NCI-H2196 (cell line): ENCODE measurements around the gene USP49.

Source experiments
- DNase-seq: peaks from one replicate; lab custom pipeline; 2025; ENCODE audit not compliant: unreplicated experiment; lab: John Stamatoyannopoulos, UW

USP49 gene

DNA sequence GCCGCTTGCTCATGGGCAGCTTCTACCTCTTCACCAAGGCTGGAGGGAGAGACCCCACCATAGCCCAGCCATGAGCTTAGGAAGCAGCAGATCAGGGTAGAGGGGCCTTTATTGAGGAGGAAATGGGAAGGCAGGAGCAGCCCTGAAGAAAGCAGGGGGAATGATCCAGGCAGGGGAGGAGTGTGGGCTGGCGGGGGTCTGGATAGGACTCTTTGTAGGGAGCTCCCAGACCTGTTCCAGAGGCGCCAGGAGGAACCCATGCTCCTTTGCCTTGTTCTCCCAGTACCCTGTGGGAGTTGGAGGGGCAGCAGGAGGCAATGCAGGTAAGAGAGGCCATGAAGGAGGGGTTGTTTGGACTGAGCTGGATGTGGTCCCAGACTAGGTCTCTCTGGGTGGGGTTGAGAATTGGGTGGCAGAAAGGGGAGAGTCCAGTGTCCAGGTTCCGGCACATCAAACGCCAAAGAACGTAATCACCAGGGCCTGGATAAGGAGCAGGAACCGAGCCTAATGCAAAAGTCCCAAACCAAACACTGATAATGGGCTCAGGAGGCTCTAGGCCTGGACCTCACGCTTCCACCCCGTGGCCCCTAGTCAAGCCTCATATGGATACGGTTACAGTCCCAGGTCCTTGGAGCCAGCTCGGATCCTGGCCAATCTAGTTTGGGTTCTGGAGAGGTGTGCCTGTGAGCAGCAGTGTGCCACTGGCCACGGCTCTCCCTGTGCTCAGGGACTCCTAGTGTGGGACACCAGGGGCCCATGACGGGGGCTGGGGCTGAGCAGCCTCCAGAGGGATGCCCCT lies 135.9 kb downstream of the USP49 start:
- no peak for DNase-seq

DNA sequence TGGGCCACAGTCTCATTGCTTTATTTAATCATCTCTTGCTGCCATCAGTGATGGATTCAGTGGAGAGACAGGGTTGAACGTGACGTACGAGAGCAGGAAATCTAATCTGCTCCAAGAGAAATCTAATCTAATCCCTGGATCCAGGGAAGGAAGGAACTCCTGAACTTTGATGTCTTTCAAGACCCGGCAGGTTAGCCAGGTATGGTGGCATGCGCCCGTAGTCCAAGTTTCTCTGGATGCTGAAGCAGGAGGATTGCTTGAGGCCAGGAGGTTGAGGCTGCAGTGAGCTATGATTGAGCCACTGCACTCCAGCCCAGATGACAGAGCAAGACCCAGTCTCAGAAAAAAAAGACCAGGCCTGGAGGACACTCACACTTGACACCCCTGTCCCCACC lies 136.5 kb downstream of the USP49 start:
- DNase-seq = no peak

GRCh38 chr6:41757931-41758640 lies 137.1 kb downstream of the USP49 start:
- no peak for DNase-seq

GRCh38 chr6:41757271-41757670 lies 137.9 kb downstream of the USP49 start:
- DNase-seq = no peak

DNA sequence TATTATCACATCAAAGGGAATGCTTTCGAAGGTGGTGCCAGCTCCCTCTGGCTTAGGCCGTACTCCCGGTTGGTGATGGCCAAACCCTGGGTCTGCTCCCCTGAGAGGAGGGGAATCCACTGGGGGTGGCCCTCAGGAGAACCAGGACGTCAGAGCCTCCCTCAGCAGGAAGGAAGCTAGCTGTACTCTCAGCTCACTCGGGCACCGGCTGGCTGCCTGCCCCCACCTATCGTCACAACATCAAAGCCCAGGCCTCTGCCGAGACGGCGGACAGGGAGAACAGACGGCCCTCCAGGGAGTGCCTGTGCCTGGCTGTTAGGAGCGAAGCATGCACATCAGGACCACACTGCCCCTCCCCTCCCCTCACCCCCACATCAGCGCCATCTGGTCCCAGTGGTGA lies 138.8 kb downstream of the USP49 start:
- no peak for DNase-seq

DNA sequence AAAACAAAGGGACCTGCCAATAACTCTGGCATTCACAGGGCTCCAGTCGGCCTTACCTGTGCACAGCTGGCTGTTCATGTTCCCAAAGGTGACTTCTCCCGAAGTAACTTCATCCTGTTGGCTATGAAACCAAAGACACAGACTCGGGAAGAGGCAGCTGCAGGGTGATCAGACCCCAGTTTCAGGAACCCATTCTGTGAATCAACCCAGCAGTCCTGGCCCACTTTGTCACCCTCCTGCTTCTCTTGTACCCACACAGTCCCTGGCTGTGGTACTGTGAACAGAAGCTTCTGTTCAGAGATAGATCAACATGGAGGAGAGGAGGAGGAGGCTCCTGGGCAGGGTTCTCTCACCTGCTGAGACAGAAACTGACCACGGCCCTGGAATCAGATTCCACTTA lies 139.3 kb downstream of the USP49 start:
- DNase-seq = no peak

DNA sequence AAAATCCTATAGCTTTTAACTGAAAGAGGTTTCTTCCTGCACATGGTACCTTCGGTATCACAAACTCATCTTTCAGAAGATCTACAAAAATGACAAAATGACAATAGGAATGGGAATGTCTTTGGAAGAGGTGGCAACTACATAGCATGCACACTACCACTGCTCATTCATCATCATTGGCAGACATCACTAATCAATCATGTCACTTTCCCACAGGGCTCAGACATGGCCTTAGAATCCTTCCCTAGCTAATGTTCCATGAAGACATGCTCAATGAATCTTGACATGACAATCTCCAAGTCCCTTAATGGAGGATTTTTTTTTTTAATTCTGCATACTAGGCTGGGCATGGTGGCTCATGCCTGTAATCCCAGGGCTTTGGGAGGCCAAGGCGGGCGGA lies 144.8 kb downstream of the USP49 start:
- DNase-seq = no peak

GRCh38 chr6:41748542-41748941 lies 146.6 kb downstream of the USP49 start:
- DNase-seq = peak; percentile 20

- no peak for DNase-seq
Measured at GRCh38 chr6:41748102-41748477, 147.1 kb downstream of the USP49 start.

- no peak for DNase-seq
Measured at GRCh38 chr6:41747256-41748101, 147.7 kb downstream of the USP49 start, which contains the start of gene PGC. TSS of gene PGC (minus strand) at chr6:41747397. CDS start at chr6:41747334, 63 bp downstream.

DNA sequence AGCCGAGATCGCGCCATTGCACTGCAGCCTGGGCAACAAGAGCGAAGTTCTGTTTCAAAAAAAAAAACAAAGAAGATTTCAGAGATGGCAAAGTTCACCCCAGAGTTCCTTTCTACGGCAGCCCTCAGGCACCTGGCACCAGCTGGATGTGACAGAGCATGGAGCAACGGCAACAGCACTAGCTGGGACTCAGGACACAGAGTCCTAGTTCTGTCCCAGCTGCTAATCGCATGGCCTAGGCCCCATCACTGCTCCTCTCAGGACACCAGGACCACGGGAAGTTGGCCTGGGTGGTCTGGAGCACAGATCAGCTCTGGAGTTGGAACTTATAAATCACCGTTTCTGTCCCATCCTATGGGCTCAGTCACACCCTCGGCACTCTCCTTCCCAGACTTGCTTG lies 149.1 kb downstream of the USP49 start:
- no peak for DNase-seq

GRCh38 chr6:41744236-41744787 lies 150.9 kb downstream of the USP49 start:
- DNase-seq = no peak

DNA sequence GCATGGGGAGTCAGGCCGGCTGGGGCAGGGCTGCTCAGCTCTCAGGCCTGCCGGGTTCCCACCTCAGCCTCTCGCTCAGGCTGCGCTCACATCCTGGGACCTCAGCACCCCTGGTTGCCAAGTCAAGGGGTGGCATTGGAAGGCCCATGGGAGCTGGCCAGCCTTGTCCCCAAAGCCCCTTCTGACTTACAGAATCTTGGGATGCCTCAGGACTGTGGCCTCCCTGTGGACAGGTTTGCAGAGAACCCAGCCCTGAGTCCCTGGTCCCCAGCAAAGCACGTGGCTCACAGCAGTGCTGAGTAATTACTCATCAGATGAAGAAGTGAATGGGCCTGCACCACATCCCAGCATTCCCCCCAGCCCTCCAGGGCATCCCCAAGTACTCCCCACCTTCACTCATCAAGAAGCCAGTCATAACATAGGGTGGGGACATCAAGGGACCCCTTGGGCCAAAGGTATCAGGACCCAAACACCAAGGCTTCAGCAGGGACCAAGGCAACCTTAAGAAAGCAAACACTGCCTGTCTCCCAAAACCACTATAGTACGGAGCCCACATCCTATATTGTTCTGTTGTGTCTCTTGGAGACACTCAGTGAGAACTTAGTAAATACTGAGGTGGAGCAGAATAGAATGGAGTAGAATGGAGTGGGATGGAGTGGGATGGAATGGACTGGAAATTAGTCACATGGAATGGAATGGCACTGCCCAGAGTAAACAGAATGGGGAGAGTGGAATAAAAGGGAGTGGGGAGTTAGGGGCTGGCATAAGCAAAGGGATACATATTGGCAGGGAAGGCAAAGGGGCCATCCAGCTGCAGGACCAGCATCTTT lies 151.6 kb downstream of the USP49 start:
- DNase-seq = no peak

- no peak for DNase-seq
Measured at GRCh38 chr6:41741625-41742490, 153.3 kb downstream of the USP49 start.

DNA sequence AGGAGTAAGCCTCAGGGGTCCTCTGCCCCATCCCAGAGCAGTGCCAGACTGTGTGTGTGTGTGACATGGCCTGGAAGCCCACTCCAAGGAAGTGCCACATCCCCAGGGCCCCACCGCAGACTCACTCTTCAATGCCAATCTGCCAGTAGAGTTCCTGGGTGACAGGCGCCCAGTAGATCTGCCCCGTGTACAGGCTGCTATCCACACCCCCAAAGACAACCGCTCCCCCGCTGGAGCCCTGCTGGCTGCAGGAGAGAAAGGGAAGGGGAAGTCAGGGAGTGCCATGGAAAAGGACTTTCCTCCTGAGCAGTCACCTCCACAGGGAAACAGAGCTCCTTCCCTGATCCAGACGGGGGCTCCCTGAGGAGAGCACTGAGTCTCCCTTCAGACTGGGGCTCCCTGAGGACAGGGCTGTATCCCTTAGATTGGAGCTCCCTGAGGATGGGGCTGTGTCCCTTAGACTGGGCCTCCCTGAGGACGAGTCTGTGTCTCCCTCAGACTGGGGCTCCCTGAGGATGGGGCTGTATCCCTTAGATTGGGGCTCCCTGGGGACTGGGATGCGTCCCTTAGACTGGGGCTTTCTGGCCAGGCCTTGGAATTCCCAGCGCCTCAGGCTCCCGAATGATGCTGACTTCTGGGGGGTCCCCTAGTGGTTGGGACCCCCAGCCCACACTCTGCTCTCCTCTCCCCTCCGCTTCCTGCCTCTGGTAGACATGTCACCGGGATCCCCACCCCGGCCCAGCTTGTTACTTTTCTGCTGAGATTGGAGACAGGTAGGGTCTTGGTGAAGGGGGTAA lies 154.6 kb downstream of the USP49 start:
- no peak for DNase-seq
